Small intestine (tissue), 7 donors: Measurements from ENCODE around the gene SFT2D1. TPM values are rescaled to one million over a fixed set of nuclear protein-coding genes. Genes with fewer than 3 reads are reported as not detected.
A peak's percentile ranks its signal among the peaks of the same experiment; 100 is the strongest.

Experiments
- DNase-seq, 2 donors: peaks; one replicate each; pipeline versions ENCODE4 v3.0.0 to v3.0.0-alpha.2; 2013
- FAIRE-seq: peaks from 2 replicates; lab custom pipeline; 2012; peaks lifted over from hg19 to GRCh38; lab: Jason Lieb, UNC
- H3K27ac ChIP-seq, 3 donors: one replicate each; pipeline ENCODE4 v1.5.1; 2013; ENCODE audit warnings: low read length in 2 of 3, mild to moderate bottlenecking in 2 of 3, control low read depth in 1 of 3, inconsistent platforms in 1 of 3, low read depth in 1 of 3, moderate library complexity in 1 of 3
- H3K27me3 ChIP-seq, 3 donors: one replicate each; pipeline ENCODE4 v1.6.1; 2013; ENCODE audit warnings: low read length in 3 of 3, inconsistent platforms in 1 of 3; ENCODE audit not compliant: control insufficient read depth in 3 of 3, insufficient read depth in 3 of 3
- H3K36me3 ChIP-seq, 3 donors: one replicate each; pipeline ENCODE4 v1.6.1; 2013; ENCODE audit warnings: low read length in 3 of 3, inconsistent platforms in 1 of 3, low read depth in 1 of 3, mild to moderate bottlenecking in 1 of 3, moderate library complexity in 1 of 3; ENCODE audit not compliant: control insufficient read depth in 3 of 3, insufficient read depth in 2 of 3
- H3K4me1 ChIP-seq, 3 donors: one replicate each; pipeline ENCODE4 v1.6.1; 2013; ENCODE audit warnings: low read length in 2 of 3, inconsistent platforms in 1 of 3, low read depth in 1 of 3, mild to moderate bottlenecking in 1 of 3, moderate library complexity in 1 of 3; ENCODE audit not compliant: control insufficient read depth in 3 of 3, insufficient read depth in 2 of 3
- H3K4me3 ChIP-seq, 3 donors: one replicate each; pipeline ENCODE4 v1.5.1; 2013; ENCODE audit warnings: low read length in 3 of 3, control low read depth in 1 of 3, inconsistent platforms in 1 of 3, low read depth in 1 of 3, mild to moderate bottlenecking in 1 of 3, moderate library complexity in 1 of 3
- H3K9me3 ChIP-seq, 2 donors: one replicate each; pipeline ENCODE4 v1.6.1; 2013; ENCODE audit warnings: low read depth in 1 of 2, low read length in 1 of 2; ENCODE audit not compliant: control insufficient read depth in 2 of 2, insufficient read depth in 1 of 2
- WGBS, 3 donors: extraction: QIAGEN DNeasy Blood & Tissue Kit; methylation state at CpG; one replicate each; pipeline ENCODE4 v1.1.7; 2013; 5-methylcytosine and 5-hydroxymethylcytosine counted together
- polyA plus RNA-seq, 4 donors: library from polyadenylated mRNA; stranded (reverse) in 3 of 4; unstranded in 1 of 4; fragments of 200-250 nt in 3 of 4; fragments of 120-200 nt in 1 of 4; gene quantifications; one replicate each; pipeline versions ENCODE4 v1.2.1 to v1.2.3, GENCODE V29; 2013
- donor health status: healthy with polysubstance abuse.
- donor health status: control.
- donor health status: control.
- donor health status: Bipolar disorder and iron deficiency.
- donor health status: healthy.

SFT2D1 gene
- polyA plus RNA-seq, 4 donors = 32.4 to 113 (median 64.2) TPM

DNA sequence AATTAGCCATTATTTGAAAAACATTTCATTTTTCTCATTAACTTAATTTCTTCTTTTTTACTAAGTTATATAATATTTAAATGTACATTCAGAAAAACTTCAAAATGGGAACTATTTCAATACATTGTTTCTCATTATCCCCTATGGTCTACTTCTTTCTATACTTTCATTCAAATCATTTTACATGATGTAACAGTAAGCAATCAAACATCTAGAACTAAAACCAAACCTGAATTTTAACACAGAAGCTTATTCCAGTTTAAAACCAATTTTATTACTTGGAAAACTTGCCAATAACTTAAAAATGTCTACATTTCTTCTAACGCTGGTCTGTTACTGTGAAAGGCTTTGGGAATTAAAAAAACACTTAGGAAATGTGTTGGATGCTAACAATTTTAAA lies 29.5 kb downstream of the SFT2D1 start:
- H3K36me3 ChIP-seq = no peaks in the 10 kb centered on the region
- H3K27me3 ChIP-seq = peaks cover 0 to 16% (median 0%) of the 10 kb centered on the region in 3 donors
- no peak overlapping the region for H3K4me3 ChIP-seq
- no peaks in the 10 kb centered on the region for H3K9me3 ChIP-seq
- H3K27ac ChIP-seq = no peak overlapping the region
- DNase-seq (no peak), FAIRE-seq (no peak)
- WGBS, 3 donors = 78 to 83% (median 78%) methylated on average over 1 of the region's 1 CpG
- H3K4me1 ChIP-seq = peaks cover 0 to 13% (median 0%) of the 10 kb centered on the region in 3 donors

- 93 to 94% (median 94%) methylated on average over 12 of the region's 12 CpGs for whole genome bisulfite sequencing, 3 donors
- H3K9me3 ChIP-seq = no peaks in the 10 kb centered on the region
- no peak for FAIRE-seq
- DNase-seq = no peak
- H3K27me3 ChIP-seq = peaks cover 2 to 25% (median 4%) of the 10 kb centered on the region in 3 donors
- peaks cover 3 to 24% (median 4%) of the 10 kb centered on the region in 3 donors for H3K4me1 ChIP-seq
- no peaks in the 10 kb centered on the region for H3K36me3 ChIP-seq
- H3K27ac ChIP-seq = no peak overlapping the region
- H3K4me3 ChIP-seq = no peak overlapping the region
These were observed 31.7 kb downstream of the SFT2D1 start for GRCh38 chr6:166310634-166311033.

- Histone ChIP-seq H3K27me3 (peaks cover 2 to 27% (median 4%) of the 10 kb centered on the region in 3 donors), H3K27ac (no peak overlapping the region), H3K9me3 (no peaks in the 10 kb centered on the region), H3K36me3 (no peaks in the 10 kb centered on the region), H3K4me1 (peaks cover 4 to 27% (median 4%) of the 10 kb centered on the region in 3 donors), H3K4me3 (no peak overlapping the region)
- DNase-seq (no peak), FAIRE-seq (no peak)
- 51 to 76% (median 59%) methylated on average over 9 of the region's 9 CpGs for WGBS, 3 donors
These were observed 32.4 kb downstream of the SFT2D1 start for GRCh38 chr6:166309977-166310376.

DNA sequence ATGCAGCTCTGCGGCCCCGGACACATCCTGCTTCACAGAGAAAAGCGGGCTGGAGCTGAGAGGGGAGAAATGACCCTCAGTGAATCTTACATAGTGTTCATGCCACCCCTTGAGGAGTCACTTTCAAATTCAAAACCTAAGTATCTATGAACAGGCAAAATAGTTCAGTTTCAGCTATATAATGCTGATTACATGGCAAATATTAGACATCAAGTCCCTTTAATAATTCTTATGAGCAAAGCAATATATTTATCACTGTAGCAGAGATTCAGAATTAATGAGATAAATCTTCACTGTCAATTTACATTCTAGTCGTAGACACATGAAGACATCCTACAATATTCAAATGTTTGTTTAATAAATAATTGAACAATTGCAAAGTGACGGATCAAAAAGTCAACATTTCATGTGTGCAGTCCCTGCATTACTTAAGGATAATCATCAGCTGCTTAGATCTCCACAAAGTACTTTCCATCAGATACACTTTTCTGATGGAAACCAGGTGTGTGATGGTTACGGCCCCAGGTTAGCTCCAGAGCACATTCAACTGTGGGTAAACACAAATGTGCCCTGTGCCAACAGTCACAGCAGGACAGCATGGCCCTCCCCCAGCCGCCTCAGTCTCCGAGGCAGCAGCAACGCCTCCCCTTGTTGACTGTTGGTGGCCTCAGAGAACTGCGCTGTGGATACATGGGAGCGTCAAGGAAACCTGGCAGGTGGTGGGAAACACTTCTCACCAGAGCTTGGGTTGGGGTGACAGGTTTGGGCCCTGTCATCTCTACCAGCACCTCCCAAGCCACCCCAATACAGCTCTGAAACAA lies 33.4 kb downstream of the SFT2D1 start:
- Histone ChIP-seq H3K27me3 (peaks cover 2 to 29% (median 4%) of the 10 kb centered on the region in 3 donors), H3K36me3 (no peaks in the 10 kb centered on the region), H3K27ac (no peak overlapping the region), H3K4me3 (peak overlapping the region in 2 of 3 donors; percentile 44 to 75), H3K9me3 (no peaks in the 10 kb centered on the region), H3K4me1 (peaks cover 4 to 23% (median 4%) of the 10 kb centered on the region in 3 donors)
- DNase-seq = peak in 1 of 2 donors; percentile 46
- 28 to 56% (median 39%) methylated on average over 11 of the region's 11 CpGs for WGBS, 3 donors
- no peak for FAIRE-seq

- H3K4me3 ChIP-seq = peak within 1 kb of the TSS; percentile 16 to 75 (median 44)
- FAIRE-seq (no peak), DNase-seq (peak; percentile 32 to 78)
- H3K27ac ChIP-seq = peak within 1 kb of the TSS in 1 of 3 donors; percentile 69
- peaks cover 4 to 18% (median 4%) of the 10 kb centered on the region in 3 donors for H3K4me1 ChIP-seq
- no peaks in the 10 kb centered on the region for H3K9me3 ChIP-seq
- peaks cover 2 to 30% (median 4%) of the 10 kb centered on the region in 3 donors for H3K27me3 ChIP-seq
- H3K36me3 ChIP-seq = no peaks in the 10 kb centered on the region
- WGBS, 3 donors = 1 to 2% (median 1%) methylated on average over 41 to 74 of the region's 74 CpGs
These were observed 34.1 kb downstream of the SFT2D1 start, which contains the start of gene PRR18 for GRCh38 chr6:166308033-166308768. TSS of gene PRR18 (minus strand) at chr6:166308392. CDS start at chr6:166308142, 250 bp downstream.

DNA sequence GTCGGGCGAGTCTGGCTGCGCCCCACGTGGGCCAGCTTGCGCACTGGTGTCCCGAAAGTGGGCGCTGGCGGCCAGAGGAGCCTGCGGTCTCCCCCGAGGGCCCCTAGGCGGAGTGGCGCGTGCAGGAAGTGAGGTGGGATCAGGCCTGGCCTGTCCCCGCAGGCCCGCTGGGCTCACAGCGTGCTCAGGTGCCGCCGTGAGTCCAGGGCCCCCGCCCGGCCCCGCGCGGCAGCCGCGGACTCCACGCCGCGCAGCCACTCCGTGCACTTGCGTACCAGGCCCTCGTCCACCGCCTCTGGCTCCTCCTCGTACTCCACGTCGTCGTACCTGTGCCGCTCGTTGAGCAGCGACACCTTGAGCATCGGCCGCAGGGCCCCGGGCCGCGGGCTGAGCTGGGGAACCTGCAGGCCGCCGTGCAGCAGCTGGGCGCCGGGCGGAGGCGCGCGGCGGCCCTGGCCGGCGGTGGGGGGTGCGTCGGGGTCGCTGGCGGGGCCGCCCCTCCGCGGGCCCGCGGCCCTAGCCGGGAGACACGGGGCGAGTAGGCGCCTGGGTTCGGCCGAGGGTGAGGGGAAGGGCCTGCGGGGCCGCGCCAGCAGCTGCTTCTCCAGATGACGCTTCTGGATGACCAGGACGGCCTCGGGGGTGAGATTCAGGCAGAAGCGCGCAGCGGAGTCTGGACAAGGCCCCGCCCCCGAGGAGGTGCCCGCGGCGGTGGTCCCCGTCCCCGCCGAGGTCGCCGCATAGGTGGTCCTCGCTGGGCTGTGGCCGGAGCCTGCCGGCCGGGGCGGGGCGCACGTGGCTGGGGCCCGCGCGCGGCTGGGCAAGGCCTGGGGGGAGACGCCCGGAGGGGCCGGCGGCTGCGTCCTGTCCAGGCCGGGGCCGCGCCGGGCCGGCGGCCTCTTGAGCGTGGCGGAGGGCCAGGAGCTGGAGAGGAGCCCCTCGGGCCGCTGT lies 35.0 kb downstream of the SFT2D1 start:
- no peak for FAIRE-seq
- no peaks in the 10 kb centered on the region for H3K9me3 ChIP-seq
- WGBS, 3 donors = 3 to 6% (median 5%) methylated on average over 59 to 115 of the region's 115 CpGs
- peak; percentile 30 to 79 for DNase-seq
- peaks cover 2 to 31% (median 4%) of the 10 kb centered on the region in 3 donors for H3K27me3 ChIP-seq
- peak overlapping the region in 1 of 3 donors; percentile 69 for H3K27ac ChIP-seq
- peaks cover 4 to 18% (median 4%) of the 10 kb centered on the region in 3 donors for H3K4me1 ChIP-seq
- H3K36me3 ChIP-seq = no peaks in the 10 kb centered on the region
- H3K4me3 ChIP-seq = peak overlapping the region; percentile 16 to 75 (median 44)

- 53 to 66% (median 54%) methylated on average over 30 to 34 of the region's 34 CpGs for WGBS, 3 donors
- H3K4me3 ChIP-seq = peak overlapping the region in 2 of 3 donors; percentile 24 to 75
- FAIRE-seq = no peak
These were observed 35.8 kb downstream of the SFT2D1 start for GRCh38 chr6:166306378-166307081.

More at GRCh38 chr6:166306378-166307081, 35.8 kb downstream of the SFT2D1 start:
- H3K27ac ChIP-seq = no peak overlapping the region
- peaks cover 4 to 18% (median 4%) of the 10 kb centered on the region in 3 donors for H3K4me1 ChIP-seq
- H3K27me3 ChIP-seq = peaks cover 2 to 31% (median 4%) of the 10 kb centered on the region in 3 donors
- no peaks in the 10 kb centered on the region for H3K9me3 ChIP-seq
- peak in 1 of 2 donors; percentile 59 for DNase-seq
- no peaks in the 10 kb centered on the region for H3K36me3 ChIP-seq
